GM12873 (cell line): ENCODE results near the gene P2RY2.

Experiments used
- TF ChIP-seq, protein P1 (sequence below): IDR thresholded peaks from 2 replicates; pipeline ENCODE4 v1.5.1; 2012; ENCODE audit warnings: low read depth, mild to moderate bottlenecking, moderate library complexity, low read length, control low read depth; ENCODE audit not compliant: insufficient read depth; ENCODE audit errors: missing control alignments

P2RY2 gene

DNA sequence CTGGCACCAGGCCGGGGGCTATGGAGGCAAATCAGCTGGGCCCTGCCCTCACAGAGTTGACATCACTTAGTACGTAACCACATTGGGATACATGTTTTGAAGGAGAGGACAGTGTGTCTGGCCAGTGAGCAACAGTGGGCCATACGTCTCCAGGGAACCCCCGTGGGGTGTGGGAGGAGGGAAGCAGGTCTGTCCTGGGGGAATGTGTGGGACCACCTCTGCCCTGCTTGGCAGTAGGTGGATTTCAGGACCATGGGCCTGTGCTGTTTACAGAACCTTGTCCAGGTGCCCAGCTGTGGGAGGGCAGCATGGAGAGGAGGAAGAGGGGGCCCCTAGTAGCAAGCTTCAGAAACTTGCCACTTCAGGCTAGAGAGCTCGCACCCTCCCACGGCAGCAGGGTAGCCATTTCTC lies 21.0 kb downstream of the P2RY2 start:
- TF ChIP-seq, protein P1, sequence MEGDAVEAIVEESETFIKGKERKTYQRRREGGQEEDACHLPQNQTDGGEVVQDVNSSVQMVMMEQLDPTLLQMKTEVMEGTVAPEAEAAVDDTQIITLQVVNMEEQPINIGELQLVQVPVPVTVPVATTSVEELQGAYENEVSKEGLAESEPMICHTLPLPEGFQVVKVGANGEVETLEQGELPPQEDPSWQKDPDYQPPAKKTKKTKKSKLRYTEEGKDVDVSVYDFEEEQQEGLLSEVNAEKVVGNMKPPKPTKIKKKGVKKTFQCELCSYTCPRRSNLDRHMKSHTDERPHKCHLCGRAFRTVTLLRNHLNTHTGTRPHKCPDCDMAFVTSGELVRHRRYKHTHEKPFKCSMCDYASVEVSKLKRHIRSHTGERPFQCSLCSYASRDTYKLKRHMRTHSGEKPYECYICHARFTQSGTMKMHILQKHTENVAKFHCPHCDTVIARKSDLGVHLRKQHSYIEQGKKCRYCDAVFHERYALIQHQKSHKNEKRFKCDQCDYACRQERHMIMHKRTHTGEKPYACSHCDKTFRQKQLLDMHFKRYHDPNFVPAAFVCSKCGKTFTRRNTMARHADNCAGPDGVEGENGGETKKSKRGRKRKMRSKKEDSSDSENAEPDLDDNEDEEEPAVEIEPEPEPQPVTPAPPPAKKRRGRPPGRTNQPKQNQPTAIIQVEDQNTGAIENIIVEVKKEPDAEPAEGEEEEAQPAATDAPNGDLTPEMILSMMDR, result no peak

DNA sequence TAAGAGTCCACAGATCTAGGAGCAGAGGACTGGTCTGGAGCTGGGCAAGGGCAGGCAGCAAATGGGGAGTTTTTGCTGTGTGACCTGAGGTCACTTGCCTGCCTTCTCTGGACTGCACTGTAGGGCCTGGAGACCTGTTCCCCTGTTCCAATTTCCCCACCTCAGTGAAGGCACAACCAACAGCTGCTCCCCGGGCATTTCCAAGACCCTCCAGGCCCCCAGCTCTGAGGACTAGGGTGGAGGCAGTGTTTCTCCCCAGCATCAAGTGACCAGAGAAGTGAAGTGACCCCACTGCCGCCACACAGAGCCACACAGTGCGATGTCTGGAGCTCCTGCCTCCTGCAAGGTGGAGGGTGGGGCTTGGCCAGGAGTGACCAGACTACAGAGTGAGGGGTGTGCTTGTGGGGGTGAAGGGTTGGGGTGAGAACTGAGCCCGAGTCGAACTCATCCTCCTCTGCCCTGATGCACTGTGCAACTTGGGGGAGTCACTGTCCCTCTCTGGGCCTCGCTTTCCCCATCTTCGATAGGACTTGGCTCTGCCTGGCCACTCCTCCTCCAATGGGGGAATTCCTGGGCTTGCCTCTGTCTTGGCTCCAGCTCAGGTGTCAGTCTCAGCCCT lies 21.6 kb downstream of the P2RY2 start:
- TF ChIP-seq, protein P1, result no peak

DNA sequence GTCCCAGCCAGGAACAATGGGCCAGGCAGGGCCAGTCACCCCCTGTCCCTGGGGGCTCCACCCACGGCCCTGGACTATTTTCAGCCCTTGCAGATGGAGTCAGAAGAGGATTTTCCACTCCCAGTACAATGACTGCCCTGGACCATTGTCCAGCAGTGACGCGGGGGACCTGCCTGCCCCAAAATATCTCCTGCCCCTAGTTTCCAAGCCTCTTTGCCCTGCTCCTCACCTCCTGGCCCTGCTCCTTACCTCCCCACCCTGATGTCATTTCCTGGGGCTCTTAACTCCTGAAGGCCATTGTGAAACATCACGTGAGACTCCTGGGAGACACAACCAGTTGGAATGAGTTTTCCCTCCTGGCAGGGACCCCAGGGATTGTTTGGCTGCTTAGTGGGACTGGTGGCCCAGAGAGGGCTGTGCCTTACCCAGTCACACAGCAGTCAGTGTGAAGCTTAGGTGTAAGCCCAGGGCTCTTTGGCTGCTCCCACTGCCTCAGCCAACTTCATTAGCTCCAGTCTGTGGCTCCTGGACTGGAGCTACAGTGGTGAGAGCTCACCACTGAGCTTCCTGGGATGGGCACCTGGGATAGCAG lies 22.2 kb downstream of the P2RY2 start:
- TF ChIP-seq, protein P1, result no peak

DNA sequence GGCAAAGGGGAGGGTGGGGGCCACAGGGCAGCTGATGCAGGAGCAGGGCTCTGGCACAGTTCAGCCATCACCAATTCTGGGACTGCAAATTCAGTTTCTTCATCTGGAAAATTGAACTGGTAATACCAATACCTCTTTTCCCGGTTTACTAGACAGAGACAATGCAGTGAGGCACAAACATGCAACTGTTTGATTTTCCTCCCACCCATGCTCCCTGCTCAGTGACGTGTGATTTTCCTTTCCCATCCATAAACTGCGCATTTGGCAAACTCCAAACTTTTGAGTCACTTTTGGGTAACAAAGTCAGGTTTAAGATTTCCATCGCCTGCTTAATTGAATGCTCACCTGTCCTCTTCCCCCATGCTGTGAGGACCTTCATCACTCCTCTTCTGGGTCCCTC lies 23.2 kb downstream of the P2RY2 start:
- TF ChIP-seq, protein P1, result no peak

DNA sequence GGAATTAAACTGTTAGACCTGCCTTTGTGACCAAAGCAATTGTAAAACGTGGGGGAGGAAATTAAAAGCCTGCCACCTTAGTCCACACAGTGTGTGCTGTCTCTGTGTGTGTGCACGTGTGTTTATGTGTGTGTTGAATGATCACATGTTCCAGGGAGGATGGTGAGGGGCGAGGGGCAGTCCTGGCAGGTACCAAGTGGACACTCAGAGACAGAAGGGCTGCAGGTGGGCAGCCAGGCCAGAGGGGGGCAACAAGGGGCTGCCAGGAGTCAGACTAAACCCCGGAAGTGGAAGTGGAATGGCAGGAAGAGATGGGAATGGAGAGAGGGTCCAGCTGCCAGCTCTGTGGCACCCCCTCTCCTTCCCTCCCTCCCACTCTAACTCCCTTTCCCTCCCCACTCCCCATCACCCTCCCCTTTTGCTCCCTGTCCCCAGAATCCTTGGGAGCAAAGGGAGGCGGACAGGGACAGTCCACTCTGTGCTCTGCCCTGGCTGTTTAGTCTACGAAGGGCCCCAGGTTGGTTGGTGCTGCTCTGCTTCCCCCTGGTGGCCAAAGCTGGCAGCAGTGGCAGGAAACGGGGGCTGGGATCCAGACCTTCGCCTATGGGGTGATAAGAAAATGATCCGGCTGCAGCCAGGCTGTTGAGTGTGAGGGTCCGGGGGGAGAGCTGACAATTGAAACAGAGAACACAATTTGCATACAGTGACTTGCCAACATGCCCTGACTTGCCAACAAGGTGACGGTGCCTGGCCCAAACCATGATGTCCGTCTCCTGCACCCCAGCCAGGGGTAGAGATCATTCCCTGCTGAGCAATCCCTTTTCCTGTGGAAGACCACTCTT lies 24.4 kb downstream of the P2RY2 start:
- TF ChIP-seq, protein P1, result peak; percentile 90

DNA sequence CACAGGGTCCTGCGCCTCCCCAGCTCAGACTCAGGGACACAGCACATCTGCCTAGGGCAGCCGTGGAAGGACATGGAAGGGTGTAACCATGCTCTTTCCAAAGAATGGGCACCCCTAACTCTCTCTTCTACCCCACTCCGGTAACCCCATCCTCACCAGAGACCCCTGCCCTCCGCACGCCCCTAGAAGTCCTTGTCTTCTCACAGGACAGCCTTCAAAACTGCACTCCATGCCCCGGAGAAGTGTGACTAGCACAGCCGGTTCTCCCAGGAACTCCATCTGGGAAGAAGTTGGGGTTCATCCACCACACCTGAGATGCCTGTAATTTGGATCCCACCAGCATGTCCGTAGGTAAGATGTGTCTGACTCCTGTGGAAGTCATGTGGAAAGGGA lies 25.0 kb downstream of the P2RY2 start:
- TF ChIP-seq, protein P1, result no peak

DNA sequence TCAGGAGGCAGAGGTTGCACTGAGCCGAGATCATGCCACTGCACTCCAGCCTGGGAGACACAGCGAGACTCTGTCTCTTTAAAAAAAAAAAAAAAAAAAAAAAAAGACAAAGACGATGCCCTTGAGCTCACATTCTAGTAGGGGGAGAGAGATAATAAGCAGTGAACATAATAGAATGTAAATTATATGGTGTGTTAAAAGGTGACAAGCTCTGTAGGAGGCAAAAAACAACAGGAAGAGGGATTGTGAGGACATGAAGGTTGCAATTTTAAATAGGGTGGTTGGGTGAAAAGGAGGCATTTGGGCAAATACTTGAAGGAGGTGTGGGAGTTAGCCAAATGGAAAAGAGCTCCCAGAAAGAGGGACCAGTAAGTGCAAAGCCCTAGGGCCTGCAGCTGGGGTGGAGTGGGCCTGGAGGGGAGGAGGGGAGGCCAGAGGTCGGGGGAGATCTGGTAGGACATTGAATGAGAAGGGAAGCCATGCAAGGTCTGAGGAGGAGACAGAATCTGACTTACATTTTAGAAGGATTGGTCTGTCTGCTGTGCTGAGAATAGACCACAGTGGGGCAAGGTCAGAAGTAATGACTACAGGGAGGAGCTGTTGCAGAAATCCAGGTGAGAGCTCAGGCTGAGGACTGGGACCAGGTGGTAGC lies 26.6 kb downstream of the P2RY2 start:
- TF ChIP-seq, protein P1, result no peak
